GDM1 (cell line): ENCODE results near the gene CDK5.
"Not testable (repeated sequence)": the region's sequence is repeated elsewhere in the genome, so short reads cannot be mapped to it uniquely, and the experiment has no call there.

Source experiments
- DNase-seq: peaks from one replicate; lab custom pipeline; 2025; lab: John Stamatoyannopoulos, UW

The CDK5 gene

GRCh38 chr7:151013733-151014497 is 43.8 kb downstream of the CDK5 start:
- DNase-seq: no peak

GRCh38 chr7:151013356-151013732 is 44.4 kb downstream of the CDK5 start:
- DNase-seq: no peak

GRCh38 chr7:151012911-151013347 is 44.8 kb downstream of the CDK5 start:
- no peak for DNase-seq

- no peak for DNase-seq
Measured at GRCh38 chr7:151012031-151012692, 45.5 kb downstream of the CDK5 start.

- not testable (repeated sequence) for DNase-seq
Measured at GRCh38 chr7:151011616-151012015, 46.1 kb downstream of the CDK5 start.

- no peak for DNase-seq
Measured at GRCh38 chr7:151011097-151011409, 46.6 kb downstream of the CDK5 start.

GRCh38 chr7:151010307-151011096 is 47.2 kb downstream of the CDK5 start:
- peak; percentile 25 for DNase-seq

- DNase-seq: no peak
Measured at GRCh38 chr7:151010037-151010306, 47.7 kb downstream of the CDK5 start.

GRCh38 chr7:151009327-151010036 is 48.2 kb downstream of the CDK5 start:
- no peak for DNase-seq

GRCh38 chr7:151008511-151009323 is 49.0 kb downstream of the CDK5 start:
- no peak for DNase-seq

GRCh38 chr7:151008143-151008510 is 49.6 kb downstream of the CDK5 start:
- DNase-seq: no peak

GRCh38 chr7:151007469-151007898 is 50.2 kb downstream of the CDK5 start:
- DNase-seq: no peak

- DNase-seq: no peak
Measured at GRCh38 chr7:151006590-151007300, 51.0 kb downstream of the CDK5 start.

GRCh38 chr7:151005566-151005965 is 52.1 kb downstream of the CDK5 start:
- DNase-seq: no peak
